Measurements from ENCODE around the gene ST6GALNAC3. TPM values are rescaled to one million over a fixed set of nuclear protein-coding genes. Genes with fewer than 3 reads are reported as not detected.

The ST6GALNAC3 gene
- polyA plus RNA-seq, 2 of the 4 experiments (the other 2 are of a cell fraction), result 1.1 to 1.2 TPM

DNA sequence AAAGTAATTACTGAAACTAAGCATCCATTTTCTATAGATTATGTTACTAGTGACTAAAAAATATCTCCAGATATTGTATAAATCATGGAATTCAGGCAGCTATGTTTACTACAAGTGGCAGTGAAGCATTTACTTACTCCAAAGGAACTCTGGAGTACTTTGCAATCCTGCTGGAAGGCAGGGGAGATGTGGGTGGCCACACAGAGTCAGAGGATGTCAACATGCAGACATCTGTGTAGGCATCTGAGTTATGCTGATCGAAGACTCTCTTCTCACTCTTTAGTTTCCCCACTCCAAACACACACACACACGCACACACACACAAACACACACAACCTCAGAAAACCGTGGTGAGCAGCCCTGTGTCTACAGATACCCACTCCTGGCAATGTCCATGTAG lies 112.9 kb downstream of the ST6GALNAC3 start:
- Histone ChIP-seq H3K9me3 (no peaks in the 10 kb centered on the region), H3K27ac (no peak overlapping the region), H3K4me2 (no peak overlapping the region), H3K4me1 (no peaks in the 10 kb centered on the region), H3K4me3 (no peak overlapping the region)
- CTCF ChIA-PET, result no interaction called here
- TF ChIP-seq CHD2 (IDR thresholded peaks at IDR 0.05; ENCODE audit: low read length, partially characterized antibody), result no peak
- no peak for TF ChIP-seq MAFK (IDR thresholded peaks at IDR 0.05; ENCODE audit: partially characterized antibody)
- no peak for TF ChIP-seq ZFP36 (IDR thresholded peaks at IDR 0.05; ENCODE audit: borderline replicate concordance, partially characterized antibody)
- TF ChIP-seq, protein P1, sequence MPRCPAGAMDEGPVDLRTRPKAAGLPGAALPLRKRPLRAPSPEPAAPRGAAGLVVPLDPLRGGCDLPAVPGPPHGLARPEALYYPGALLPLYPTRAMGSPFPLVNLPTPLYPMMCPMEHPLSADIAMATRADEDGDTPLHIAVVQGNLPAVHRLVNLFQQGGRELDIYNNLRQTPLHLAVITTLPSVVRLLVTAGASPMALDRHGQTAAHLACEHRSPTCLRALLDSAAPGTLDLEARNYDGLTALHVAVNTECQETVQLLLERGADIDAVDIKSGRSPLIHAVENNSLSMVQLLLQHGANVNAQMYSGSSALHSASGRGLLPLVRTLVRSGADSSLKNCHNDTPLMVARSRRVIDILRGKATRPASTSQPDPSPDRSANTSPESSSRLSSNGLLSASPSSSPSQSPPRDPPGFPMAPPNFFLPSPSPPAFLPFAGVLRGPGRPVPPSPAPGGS (IDR thresholded peaks at IDR 0.05), result no peak
- TF ChIP-seq, protein P2, sequence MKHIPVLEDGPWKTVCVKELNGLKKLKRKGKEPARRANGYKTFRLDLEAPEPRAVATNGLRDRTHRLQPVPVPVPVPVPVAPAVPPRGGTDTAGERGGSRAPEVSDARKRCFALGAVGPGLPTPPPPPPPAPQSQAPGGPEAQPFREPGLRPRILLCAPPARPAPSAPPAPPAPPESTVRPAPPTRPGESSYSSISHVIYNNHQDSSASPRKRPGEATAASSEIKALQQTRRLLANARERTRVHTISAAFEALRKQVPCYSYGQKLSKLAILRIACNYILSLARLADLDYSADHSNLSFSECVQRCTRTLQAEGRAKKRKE (CRISPR knock-in tag; IDR thresholded peaks at IDR 0.05; ENCODE audit: low read depth), result no peak
- no peak for TF ChIP-seq NR3C1 (IDR thresholded peaks at IDR 0.05)
- no peak for TF ChIP-seq MYC (IDR thresholded peaks at IDR 0.05; ENCODE audit: borderline replicate concordance, low read length)
- no peak for TF ChIP-seq GATA3 (IDR thresholded peaks at IDR 0.05; ENCODE audit: borderline replicate concordance)
- TF ChIP-seq POLR2AphosphoS2 (conservative IDR thresholded peaks at IDR 0.05; ENCODE audit: low read length), result no peak
- TF ChIP-seq SMC3 (IDR thresholded peaks at IDR 0.05), result no peak
- TF ChIP-seq KDM5A (IDR thresholded peaks at IDR 0.05), result no peak
- TF ChIP-seq, protein P3, sequence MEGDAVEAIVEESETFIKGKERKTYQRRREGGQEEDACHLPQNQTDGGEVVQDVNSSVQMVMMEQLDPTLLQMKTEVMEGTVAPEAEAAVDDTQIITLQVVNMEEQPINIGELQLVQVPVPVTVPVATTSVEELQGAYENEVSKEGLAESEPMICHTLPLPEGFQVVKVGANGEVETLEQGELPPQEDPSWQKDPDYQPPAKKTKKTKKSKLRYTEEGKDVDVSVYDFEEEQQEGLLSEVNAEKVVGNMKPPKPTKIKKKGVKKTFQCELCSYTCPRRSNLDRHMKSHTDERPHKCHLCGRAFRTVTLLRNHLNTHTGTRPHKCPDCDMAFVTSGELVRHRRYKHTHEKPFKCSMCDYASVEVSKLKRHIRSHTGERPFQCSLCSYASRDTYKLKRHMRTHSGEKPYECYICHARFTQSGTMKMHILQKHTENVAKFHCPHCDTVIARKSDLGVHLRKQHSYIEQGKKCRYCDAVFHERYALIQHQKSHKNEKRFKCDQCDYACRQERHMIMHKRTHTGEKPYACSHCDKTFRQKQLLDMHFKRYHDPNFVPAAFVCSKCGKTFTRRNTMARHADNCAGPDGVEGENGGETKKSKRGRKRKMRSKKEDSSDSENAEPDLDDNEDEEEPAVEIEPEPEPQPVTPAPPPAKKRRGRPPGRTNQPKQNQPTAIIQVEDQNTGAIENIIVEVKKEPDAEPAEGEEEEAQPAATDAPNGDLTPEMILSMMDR (IDR thresholded peaks at IDR 0.05), result no peak
- TF ChIP-seq, protein P4, sequence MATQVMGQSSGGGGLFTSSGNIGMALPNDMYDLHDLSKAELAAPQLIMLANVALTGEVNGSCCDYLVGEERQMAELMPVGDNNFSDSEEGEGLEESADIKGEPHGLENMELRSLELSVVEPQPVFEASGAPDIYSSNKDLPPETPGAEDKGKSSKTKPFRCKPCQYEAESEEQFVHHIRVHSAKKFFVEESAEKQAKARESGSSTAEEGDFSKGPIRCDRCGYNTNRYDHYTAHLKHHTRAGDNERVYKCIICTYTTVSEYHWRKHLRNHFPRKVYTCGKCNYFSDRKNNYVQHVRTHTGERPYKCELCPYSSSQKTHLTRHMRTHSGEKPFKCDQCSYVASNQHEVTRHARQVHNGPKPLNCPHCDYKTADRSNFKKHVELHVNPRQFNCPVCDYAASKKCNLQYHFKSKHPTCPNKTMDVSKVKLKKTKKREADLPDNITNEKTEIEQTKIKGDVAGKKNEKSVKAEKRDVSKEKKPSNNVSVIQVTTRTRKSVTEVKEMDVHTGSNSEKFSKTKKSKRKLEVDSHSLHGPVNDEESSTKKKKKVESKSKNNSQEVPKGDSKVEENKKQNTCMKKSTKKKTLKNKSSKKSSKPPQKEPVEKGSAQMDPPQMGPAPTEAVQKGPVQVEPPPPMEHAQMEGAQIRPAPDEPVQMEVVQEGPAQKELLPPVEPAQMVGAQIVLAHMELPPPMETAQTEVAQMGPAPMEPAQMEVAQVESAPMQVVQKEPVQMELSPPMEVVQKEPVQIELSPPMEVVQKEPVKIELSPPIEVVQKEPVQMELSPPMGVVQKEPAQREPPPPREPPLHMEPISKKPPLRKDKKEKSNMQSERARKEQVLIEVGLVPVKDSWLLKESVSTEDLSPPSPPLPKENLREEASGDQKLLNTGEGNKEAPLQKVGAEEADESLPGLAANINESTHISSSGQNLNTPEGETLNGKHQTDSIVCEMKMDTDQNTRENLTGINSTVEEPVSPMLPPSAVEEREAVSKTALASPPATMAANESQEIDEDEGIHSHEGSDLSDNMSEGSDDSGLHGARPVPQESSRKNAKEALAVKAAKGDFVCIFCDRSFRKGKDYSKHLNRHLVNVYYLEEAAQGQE (IDR thresholded peaks at IDR 0.05), result no peak
- no peak for TF ChIP-seq TFCP2L1 (CRISPR knock-in tag; IDR thresholded peaks at IDR 0.05)
- TF ChIP-seq JUNB (IDR thresholded peaks at IDR 0.05), result no peak
- TF ChIP-seq, protein P5, sequence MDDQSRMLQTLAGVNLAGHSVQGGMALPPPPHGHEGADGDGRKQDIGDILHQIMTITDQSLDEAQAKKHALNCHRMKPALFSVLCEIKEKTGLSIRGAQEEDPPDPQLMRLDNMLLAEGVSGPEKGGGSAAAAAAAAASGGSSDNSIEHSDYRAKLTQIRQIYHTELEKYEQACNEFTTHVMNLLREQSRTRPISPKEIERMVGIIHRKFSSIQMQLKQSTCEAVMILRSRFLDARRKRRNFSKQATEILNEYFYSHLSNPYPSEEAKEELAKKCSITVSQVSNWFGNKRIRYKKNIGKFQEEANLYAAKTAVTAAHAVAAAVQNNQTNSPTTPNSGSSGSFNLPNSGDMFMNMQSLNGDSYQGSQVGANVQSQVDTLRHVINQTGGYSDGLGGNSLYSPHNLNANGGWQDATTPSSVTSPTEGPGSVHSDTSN (IDR thresholded peaks at IDR 0.05), result no peak
- no peak for TF ChIP-seq KDM1A (IDR thresholded peaks at IDR 0.05; ENCODE audit: low read depth)
- no peak for TF ChIP-seq CBX8 (IDR thresholded peaks at IDR 0.05)
- no peak for DNase-seq (ENCODE audit: low read depth in 1 of 2, low spot score in 1 of 2)
- 22% methylated on average over 3 of the region's 3 CpGs for WGBS (ENCODE audit: missing lambda C conversion rate)
- ATAC-seq, result no peak
- no peak for FAIRE-seq
- POLR2A ChIA-PET, result no interaction called here

DNA sequence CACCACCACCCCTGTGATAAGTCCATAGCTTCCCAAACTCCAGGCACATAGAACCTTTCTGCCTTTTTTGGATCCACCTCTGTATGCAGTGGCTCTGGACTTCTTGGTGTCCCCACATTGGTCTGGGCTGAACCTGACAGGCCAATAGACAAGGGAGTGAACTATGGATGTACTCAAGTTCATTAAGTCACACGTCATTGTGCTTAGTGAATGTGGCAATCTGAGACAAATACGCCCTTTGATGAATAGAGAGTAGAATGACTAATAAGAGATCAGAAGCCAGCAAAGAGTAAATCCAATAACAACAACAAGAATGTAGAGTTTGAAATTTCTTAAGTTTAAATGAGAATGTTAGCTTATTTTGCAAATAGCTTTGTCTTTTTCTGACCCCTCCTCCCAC lies 114.8 kb downstream of the ST6GALNAC3 start:
- no peak for ATAC-seq
- no peaks in the 10 kb centered on the region for H3K9me3 ChIP-seq
- ChIA-PET CTCF (no interaction called here), POLR2A (no interaction called here)
- no peaks in the 10 kb centered on the region for H3K4me1 ChIP-seq
- H3K4me3 ChIP-seq, result no peak overlapping the region
- FAIRE-seq, result no peak
- no peak overlapping the region for H3K27ac ChIP-seq
- WGBS (ENCODE audit: missing lambda C conversion rate), result 33% methylated on average over 2 of the region's 2 CpGs
- no peak overlapping the region for H3K4me2 ChIP-seq
- no peak for DNase-seq (ENCODE audit: low read depth in 1 of 2, low spot score in 1 of 2)
- TF ChIP-seq ESRRA (IDR thresholded peaks at IDR 0.05; ENCODE audit: borderline replicate concordance, low read length) (no peak), CBX8 (IDR thresholded peaks at IDR 0.05) (no peak), FOSL2 (IDR thresholded peaks at IDR 0.05) (no peak), FOSL2 (CRISPR knock-in tag; IDR thresholded peaks at IDR 0.05) (no peak), NPAS2 (CRISPR knock-in tag; IDR thresholded peaks at IDR 0.05; ENCODE audit: borderline replicate concordance) (no peak), EHF (CRISPR knock-in tag; IDR thresholded peaks at IDR 0.05) (no peak), BHLHE40 (IDR thresholded peaks at IDR 0.05; ENCODE audit: low read depth, low read length) (no peak), ZNF302 (CRISPR knock-in tag; IDR thresholded peaks at IDR 0.05) (no peak), HOXB13 (CRISPR knock-in tag; IDR thresholded peaks at IDR 0.05; ENCODE audit: low read depth) (no peak), RNF2 (IDR thresholded peaks at IDR 0.05; ENCODE audit: borderline replicate concordance, low read depth) (no peak), MYC (IDR thresholded peaks at IDR 0.05; ENCODE audit: borderline replicate concordance, low read length) (no peak), GATA3 (IDR thresholded peaks at IDR 0.05; ENCODE audit: borderline replicate concordance) (no peak), RCOR1 (IDR thresholded peaks at IDR 0.05; ENCODE audit: low read depth, low read length) (no peak)
- TF ChIP-seq, protein P2 (CRISPR knock-in tag; IDR thresholded peaks at IDR 0.05; ENCODE audit: low read depth), result no peak
- TF ChIP-seq, protein P1 (IDR thresholded peaks at IDR 0.05), result no peak

Data from A549 (cell line).